Body of pancreas (tissue), 4 donors: Measurements from ENCODE around the gene ZNF138.

ENCODE experiments used
- POLR2A ChIP-seq, 3 donors: fragments of 450-650 bp; IDR thresholded peaks; one replicate each; pipeline ENCODE4 v1.6.1; 2016; ENCODE audit warnings: antibody characterized with exemption in 3 of 3, mild to moderate bottlenecking in 2 of 3
- TF ChIP-seq, protein P1 (sequence below), 7 experiments: fragments of 450-650 bp in 4 of 7; fragments of 200-600 bp in 3 of 7; sonication (generic) in 3 of 7; IDR thresholded peaks; one replicate each; pipeline ENCODE4 v1.5.1; 2016 to 2019; ENCODE audit warnings: antibody characterized with exemption in 7 of 7

DNA sequence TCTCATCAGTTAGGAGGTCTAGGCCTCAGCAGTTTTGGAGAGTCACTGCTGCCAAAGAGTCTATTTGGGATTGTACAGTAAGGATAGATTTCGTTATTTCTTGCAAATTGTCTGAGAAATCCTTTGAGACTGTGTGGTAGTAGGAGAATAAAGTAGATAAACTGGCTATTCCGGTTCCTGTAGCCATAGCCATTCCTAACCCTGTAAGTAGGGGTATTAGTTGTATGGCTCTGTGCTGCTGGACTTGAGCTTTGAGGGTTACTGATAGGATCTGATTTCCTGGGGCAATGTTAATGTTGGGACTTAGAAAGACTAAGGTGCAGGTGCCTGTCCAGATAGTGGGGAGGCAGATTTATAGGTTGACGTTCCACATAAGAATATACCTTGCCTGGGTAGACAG lies 36.1 kb upstream of the ZNF138 start:
- TF ChIP-seq, protein P1, sequence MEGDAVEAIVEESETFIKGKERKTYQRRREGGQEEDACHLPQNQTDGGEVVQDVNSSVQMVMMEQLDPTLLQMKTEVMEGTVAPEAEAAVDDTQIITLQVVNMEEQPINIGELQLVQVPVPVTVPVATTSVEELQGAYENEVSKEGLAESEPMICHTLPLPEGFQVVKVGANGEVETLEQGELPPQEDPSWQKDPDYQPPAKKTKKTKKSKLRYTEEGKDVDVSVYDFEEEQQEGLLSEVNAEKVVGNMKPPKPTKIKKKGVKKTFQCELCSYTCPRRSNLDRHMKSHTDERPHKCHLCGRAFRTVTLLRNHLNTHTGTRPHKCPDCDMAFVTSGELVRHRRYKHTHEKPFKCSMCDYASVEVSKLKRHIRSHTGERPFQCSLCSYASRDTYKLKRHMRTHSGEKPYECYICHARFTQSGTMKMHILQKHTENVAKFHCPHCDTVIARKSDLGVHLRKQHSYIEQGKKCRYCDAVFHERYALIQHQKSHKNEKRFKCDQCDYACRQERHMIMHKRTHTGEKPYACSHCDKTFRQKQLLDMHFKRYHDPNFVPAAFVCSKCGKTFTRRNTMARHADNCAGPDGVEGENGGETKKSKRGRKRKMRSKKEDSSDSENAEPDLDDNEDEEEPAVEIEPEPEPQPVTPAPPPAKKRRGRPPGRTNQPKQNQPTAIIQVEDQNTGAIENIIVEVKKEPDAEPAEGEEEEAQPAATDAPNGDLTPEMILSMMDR (IDR thresholded peaks at IDR 0.05): no peak
- TF ChIP-seq POLR2A (IDR thresholded peaks at IDR 0.05): no peak
